Transverse colon (tissue), 4 donors: ENCODE data around the gene BMP8A. TPM values are rescaled to one million over a fixed set of nuclear protein-coding genes. Genes with fewer than 3 reads are reported as not detected.
A peak's percentile ranks its signal among the peaks of the same experiment; 100 is the strongest.

Experiments
- DNase-seq: peaks from one replicate; pipeline ENCODE4 v3.0.0-alpha.2; 2019
- H3K27ac ChIP-seq, 4 donors: fragments of 200-600 bp; sonication (generic); 2 replicates each; pipeline ENCODE4 v1.5.1; 2016 to 2018; ENCODE audit warnings: inconsistent platforms in 4 of 4
- H3K27me3 ChIP-seq: fragments of 200-600 bp; sonication (generic); 2 replicates; pipeline ENCODE4 v1.5.1; 2017; ENCODE audit warnings: inconsistent platforms
- H3K36me3 ChIP-seq, 4 donors: fragments of 200-600 bp; sonication (generic); 2 replicates each; pipeline ENCODE4 v1.5.1; 2017 to 2019; ENCODE audit warnings: inconsistent platforms in 4 of 4
- H3K4me1 ChIP-seq, 4 donors: fragments of 200-600 bp; sonication (generic); 2 replicates each; pipeline ENCODE4 v1.5.1; 2017 to 2020; ENCODE audit warnings: inconsistent platforms in 4 of 4
- H3K4me3 ChIP-seq, 4 donors: fragments of 200-600 bp; sonication (generic); 1 replicate in 1 of 4; 2 replicates in 3 of 4; pipeline versions ENCODE4 v1.5.1 to v1.6.1; 2017 to 2019; ENCODE audit warnings: inconsistent platforms in 4 of 4
- H3K9me3 ChIP-seq, 2 donors: fragments of 200-600 bp; sonication (generic); 2 replicates each; pipeline ENCODE4 v1.5.1; 2017 to 2019; ENCODE audit warnings: inconsistent platforms in 2 of 2
- CTCF ChIP-seq, 5 experiments: fragments of 200-600 bp in 3 of 5; fragments of 450-650 bp in 2 of 5; sonication (generic) in 3 of 5; IDR thresholded peaks; 1 replicate in 2 of 5; 2 replicates in 3 of 5; pipeline ENCODE4 v1.5.1; 2016 to 2017; ENCODE audit warnings: antibody characterized with exemption in 5 of 5, inconsistent platforms in 3 of 5, mild to moderate bottlenecking in 2 of 5, moderate library complexity in 1 of 5
- EP300 ChIP-seq: sonication (generic); formaldehyde crosslinking; IDR thresholded peaks from one replicate; pipeline ENCODE4 v1.6.1; 2017; ENCODE audit warnings: antibody characterized with exemption, low read depth
- POLR2A ChIP-seq: fragments of 450-650 bp; IDR thresholded peaks from one replicate; pipeline ENCODE4 v1.6.1; 2016; ENCODE audit warnings: antibody characterized with exemption, mild to moderate bottlenecking, moderate library complexity
- POLR2AphosphoS5 ChIP-seq, 3 donors: sonication (generic); formaldehyde crosslinking; IDR thresholded peaks; one replicate each; pipeline ENCODE4 v1.6.1; 2016; ENCODE audit warnings: antibody characterized with exemption in 3 of 3
- WGBS, 2 donors: methylation state at CpG; one replicate each; pipeline ENCODE4 v1.1.5; 2018; ENCODE audit warnings: low coverage in 1 of 2; 5-methylcytosine and 5-hydroxymethylcytosine counted together
- in situ Hi-C, 4 donors: fragments of 200-750 bp; cut with MboI; loops; one replicate each; pipeline versions ENCODE4 v1.15.0 to v1.15.1; 2017; ENCODE audit warnings: low sequenced_read_pairs in 3 of 4, low pct_ligation_motif_present in 1 of 4, low pct_unique_long_range_greater_than_20kb in 1 of 4
- intact Hi-C: fragments of 100-400 bp; cut with DNase I; formaldehyde crosslinking; loops from one replicate; pipeline ENCODE4 v1.15.1; 2023; ENCODE audit warnings: low total_unique reads
- total RNA-seq, 4 donors: library from RNA; depleted of rRNA; stranded (reverse); fragments of >200 nt; gene quantifications; one replicate each; pipeline ENCODE4 v1.1.0, GENCODE V29; 2016

The BMP8A gene
- total RNA-seq, 4 donors from 2014 or later, result 11.0 to 12.3 TPM; not detected in 2

- Histone ChIP-seq H3K4me1 (peaks cover 0 to 4% (median 0%) of the 10 kb centered on the region in 4 donors), H3K27ac (peak overlapping the region; percentile 35 to 62 (median 44)), H3K4me3 (no peak overlapping the region), H3K9me3 (no peaks in the 10 kb centered on the region), H3K27me3 (no peaks in the 10 kb centered on the region), H3K36me3 (peaks cover 1 to 77% (median 43%) of the 10 kb centered on the region in 4 donors)
- TF ChIP-seq POLR2A (no peak), CTCF (IDR thresholded peaks at IDR 0.05) (no peak), EP300 (no peak), POLR2AphosphoS5 (IDR thresholded peaks at IDR 0.05) (no peak)
- intact Hi-C loops, result no loop called here
- DNase-seq, result no peak
- in situ Hi-C loops, result no loop called here
- WGBS, 2 donors, result 64 to 73% methylated on average over 4 to 10 of the region's 10 CpGs
Observed at GRCh38 chr1:39450956-39451606, 40.4 kb upstream of the BMP8A start.

- intact Hi-C loops, result no loop called here
- in situ Hi-C loops, result no loop called here
- Histone ChIP-seq H3K27ac (peak overlapping the region in 1 of 4 donors; percentile 12), H3K4me3 (no peak overlapping the region), H3K4me1 (peaks cover 0 to 4% (median 0%) of the 10 kb centered on the region in 4 donors), H3K9me3 (no peaks in the 10 kb centered on the region), H3K27me3 (no peaks in the 10 kb centered on the region), H3K36me3 (peaks cover 1 to 85% (median 45%) of the 10 kb centered on the region in 4 donors)
- no peak for DNase-seq
- TF ChIP-seq POLR2AphosphoS5 (IDR thresholded peaks at IDR 0.05) (no peak), POLR2A (no peak), EP300 (no peak), CTCF (IDR thresholded peaks at IDR 0.05) (no peak)
- 92 to 93% methylated on average over 7 of the region's 7 CpGs for WGBS, 2 donors
Observed at GRCh38 chr1:39452081-39452480, 39.4 kb upstream of the BMP8A start.

- in situ Hi-C loops (no loop called here), intact Hi-C loops (no loop called here)
- peaks cover 1 to 84% (median 45%) of the 10 kb centered on the region in 4 donors for H3K36me3 ChIP-seq
- H3K4me3 ChIP-seq, result no peak overlapping the region
- no peaks in the 10 kb centered on the region for H3K27me3 ChIP-seq
- H3K4me1 ChIP-seq, result peaks cover 0 to 4% (median 0%) of the 10 kb centered on the region in 4 donors
- no peak for DNase-seq
- TF ChIP-seq POLR2A, result no peak
- TF ChIP-seq POLR2AphosphoS5 (IDR thresholded peaks at IDR 0.05), result no peak
- no peak for TF ChIP-seq CTCF (IDR thresholded peaks at IDR 0.05)
- no peak for TF ChIP-seq EP300
- H3K27ac ChIP-seq, result peak overlapping the region in 1 of 4 donors; percentile 12
- no peaks in the 10 kb centered on the region for H3K9me3 ChIP-seq
- WGBS, 2 donors, result 93% methylated on average over 5 of the region's 5 CpGs; no CpG with 5 or more reads in 1 of the 2 donors
Observed at GRCh38 chr1:39452540-39452939, 38.9 kb upstream of the BMP8A start.

GRCh38 chr1:39453603-39454002 is 37.8 kb upstream of the BMP8A start:
- no peak for TF ChIP-seq CTCF (IDR thresholded peaks at IDR 0.05)
- no peak for TF ChIP-seq EP300
- TF ChIP-seq POLR2A, result no peak
- TF ChIP-seq POLR2AphosphoS5 (IDR thresholded peaks at IDR 0.05), result no peak
- intact Hi-C loops (no loop called here), in situ Hi-C loops (no loop called here)
- peaks cover 0 to 4% (median 0%) of the 10 kb centered on the region in 4 donors for H3K4me1 ChIP-seq
- H3K4me3 ChIP-seq, result no peak overlapping the region
- peak; percentile 56 for DNase-seq
- no peaks in the 10 kb centered on the region for H3K27me3 ChIP-seq
- no peaks in the 10 kb centered on the region for H3K9me3 ChIP-seq
- 84 to 92% methylated on average over 5 to 8 of the region's 8 CpGs for WGBS, 2 donors
- H3K36me3 ChIP-seq, result peaks cover 0 to 82% (median 45%) of the 10 kb centered on the region in 4 donors
- no peak overlapping the region for H3K27ac ChIP-seq
